Measurements from ENCODE around the gene MUC5AC.

DNA sequence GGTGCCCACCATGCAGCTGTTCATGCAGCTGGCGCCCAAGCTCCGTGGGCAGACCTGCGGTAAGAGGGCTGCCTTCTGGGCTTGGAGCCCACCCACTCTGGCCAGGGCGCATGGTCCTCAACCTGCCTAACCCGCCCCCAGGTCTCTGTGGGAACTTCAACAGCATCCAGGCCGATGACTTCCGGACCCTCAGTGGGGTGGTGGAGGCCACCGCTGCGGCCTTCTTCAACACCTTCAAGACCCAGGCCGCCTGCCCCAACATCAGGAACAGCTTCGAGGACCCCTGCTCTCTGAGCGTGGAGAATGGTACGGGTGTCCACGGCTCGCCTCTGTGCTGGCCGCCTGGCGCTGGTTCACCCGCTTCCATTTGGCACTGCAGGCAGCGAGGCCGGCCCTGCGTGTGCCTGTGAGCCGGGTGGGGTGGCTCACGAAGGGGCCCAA is 11.0 kb downstream of the MUC5AC start:
- TF ChIP-seq, protein P1, sequence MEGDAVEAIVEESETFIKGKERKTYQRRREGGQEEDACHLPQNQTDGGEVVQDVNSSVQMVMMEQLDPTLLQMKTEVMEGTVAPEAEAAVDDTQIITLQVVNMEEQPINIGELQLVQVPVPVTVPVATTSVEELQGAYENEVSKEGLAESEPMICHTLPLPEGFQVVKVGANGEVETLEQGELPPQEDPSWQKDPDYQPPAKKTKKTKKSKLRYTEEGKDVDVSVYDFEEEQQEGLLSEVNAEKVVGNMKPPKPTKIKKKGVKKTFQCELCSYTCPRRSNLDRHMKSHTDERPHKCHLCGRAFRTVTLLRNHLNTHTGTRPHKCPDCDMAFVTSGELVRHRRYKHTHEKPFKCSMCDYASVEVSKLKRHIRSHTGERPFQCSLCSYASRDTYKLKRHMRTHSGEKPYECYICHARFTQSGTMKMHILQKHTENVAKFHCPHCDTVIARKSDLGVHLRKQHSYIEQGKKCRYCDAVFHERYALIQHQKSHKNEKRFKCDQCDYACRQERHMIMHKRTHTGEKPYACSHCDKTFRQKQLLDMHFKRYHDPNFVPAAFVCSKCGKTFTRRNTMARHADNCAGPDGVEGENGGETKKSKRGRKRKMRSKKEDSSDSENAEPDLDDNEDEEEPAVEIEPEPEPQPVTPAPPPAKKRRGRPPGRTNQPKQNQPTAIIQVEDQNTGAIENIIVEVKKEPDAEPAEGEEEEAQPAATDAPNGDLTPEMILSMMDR (IDR thresholded peaks at IDR 0.05; ENCODE audit: low read depth, low read length): no peak
- TF ChIP-seq EZH2phosphoT487 (IDR thresholded peaks at IDR 0.05; ENCODE audit: low read depth): no peak
